Fibroblast of upper back skin (primary cell): Measurements from ENCODE around the gene PPP1R36.
A peak's percentile ranks its signal among the peaks of the same experiment; 100 is the strongest.
"Not testable (repeated sequence)": the region's sequence is repeated elsewhere in the genome, so short reads cannot be mapped to it uniquely, and the experiment has no call there.

Experiments used
- DNase-seq: peaks from one replicate; pipeline ENCODE4 v3.0.0-alpha.2; 2013

PPP1R36 gene

GRCh38 chr14:64549791-64550620 is at the start of gene PPP1R36:
PPP1R36 (plus strand) TSS chr14:64549961; CDS start chr14:64549998, 37 bp downstream.
- no peak for DNase-seq

GRCh38 chr14:64500088-64500487 is 49.7 kb upstream of the PPP1R36 start:
- no peak for DNase-seq

GRCh38 chr14:64501411-64502171 is 48.2 kb upstream of the PPP1R36 start:
- DNase-seq = peak; percentile 80

GRCh38 chr14:64502456-64502855 is 47.3 kb upstream of the PPP1R36 start:
- no peak for DNase-seq

GRCh38 chr14:64502887-64503433 is 46.8 kb upstream of the PPP1R36 start:
- DNase-seq = no peak

- peak; percentile 95 for DNase-seq
Measured at GRCh38 chr14:64503434-64504309, 46.1 kb upstream of the PPP1R36 start, which contains the start of gene ZBTB25. ZBTB25 (minus strand) TSS chr14:64503838; CDS start chr14:64490533, 13,305 bp downstream.

GRCh38 chr14:64504310-64504896 is 45.4 kb upstream of the PPP1R36 start, which contains the start of gene ZBTB1:
ZBTB1 (plus strand) TSS chr14:64504770; CDS start chr14:64521505, 16,735 bp downstream.
- peak; percentile 87 for DNase-seq

- DNase-seq = peak; percentile 89
Measured at GRCh38 chr14:64504897-64505794, 44.6 kb upstream of the PPP1R36 start.

- DNase-seq = no peak
Measured at GRCh38 chr14:64506721-64507120, 43.0 kb upstream of the PPP1R36 start.

GRCh38 chr14:64507376-64508156 is 42.2 kb upstream of the PPP1R36 start:
- DNase-seq = no peak

GRCh38 chr14:64508215-64508776 is 41.5 kb upstream of the PPP1R36 start:
- no peak for DNase-seq

GRCh38 chr14:64509036-64509435 is 40.7 kb upstream of the PPP1R36 start:
- no peak for DNase-seq

GRCh38 chr14:64510825-64511671 is 38.7 kb upstream of the PPP1R36 start:
- DNase-seq = peak; percentile 62

GRCh38 chr14:64513271-64513670 is 36.5 kb upstream of the PPP1R36 start:
- no peak for DNase-seq

GRCh38 chr14:64515053-64515452 is 34.7 kb upstream of the PPP1R36 start:
- no peak for DNase-seq

GRCh38 chr14:64516969-64517368 is 32.8 kb upstream of the PPP1R36 start:
- DNase-seq = no peak

GRCh38 chr14:64517667-64518066 is 32.1 kb upstream of the PPP1R36 start:
- DNase-seq = not testable (repeated sequence)

- no peak for DNase-seq
Measured at GRCh38 chr14:64518229-64518628, 31.5 kb upstream of the PPP1R36 start.

- no peak for DNase-seq
Measured at GRCh38 chr14:64520699-64521098, 29.1 kb upstream of the PPP1R36 start.
